Measurements from ENCODE around the gene SNAI3. TPM values are rescaled to one million over a fixed set of nuclear protein-coding genes. Genes with fewer than 3 reads are reported as not detected.

The SNAI3 gene
- polyA plus RNA-seq, 1 donor from 2014 or later = not detected

DNA sequence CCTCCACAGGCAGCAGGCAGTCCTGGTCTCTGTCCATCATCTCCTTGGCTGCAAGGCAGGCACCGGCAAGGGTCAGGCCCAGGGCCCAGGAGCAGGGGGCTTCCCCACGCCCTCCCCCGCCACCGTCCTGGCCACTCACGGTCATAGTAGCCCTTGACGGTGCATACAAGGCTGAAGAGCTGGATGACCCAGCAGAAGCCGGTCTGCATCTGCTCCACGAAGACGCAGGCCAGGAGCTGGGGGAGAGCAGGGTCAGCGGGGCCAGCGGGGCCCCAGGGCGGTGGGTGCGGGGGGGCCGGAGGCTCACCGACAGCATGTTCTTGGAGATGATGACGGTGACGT lies 40.1 kb upstream of the SNAI3 start:
- no peak overlapping the region for H3K4me3 ChIP-seq (ENCODE audit: low read length)

DNA sequence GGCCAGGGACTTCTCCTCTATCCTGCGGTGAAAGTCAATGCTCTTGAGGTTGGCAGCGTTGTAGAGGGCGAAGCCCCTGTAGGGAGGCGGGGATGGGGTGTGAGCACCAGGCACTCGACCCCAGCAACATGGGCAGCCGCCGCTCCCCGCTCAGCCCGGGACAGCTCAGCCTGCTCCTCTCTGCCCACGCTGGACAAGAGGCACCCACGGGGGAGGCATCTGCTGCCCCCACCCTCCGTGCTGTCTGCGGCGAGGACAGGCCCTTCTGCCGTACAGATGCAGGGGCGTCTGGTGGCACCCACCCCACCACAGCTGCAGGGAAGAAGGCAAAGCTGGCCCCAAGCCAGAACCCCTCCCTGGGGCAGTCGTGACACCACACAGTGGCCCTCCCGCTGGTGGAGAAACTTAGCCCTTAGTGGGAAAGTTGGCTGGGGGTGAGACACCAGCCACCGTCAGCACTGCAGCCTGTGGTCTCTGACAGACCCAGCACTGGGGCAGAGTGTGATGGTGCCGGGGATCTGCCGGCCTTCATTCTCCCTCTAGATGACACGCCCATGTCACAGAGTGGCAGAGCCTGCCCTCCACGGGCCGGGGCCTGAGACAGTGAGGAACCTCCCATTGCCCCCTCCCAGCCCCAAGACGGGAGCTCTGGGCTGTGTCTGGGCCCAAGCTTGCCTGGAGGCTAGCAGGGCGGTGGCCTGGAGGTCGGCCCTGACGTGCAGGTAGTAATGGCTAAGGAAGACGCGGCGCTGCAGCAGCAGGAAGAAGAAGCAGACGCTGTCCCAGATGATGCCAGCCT lies 39.5 kb upstream of the SNAI3 start:
- Histone ChIP-seq H4K20me1 (ENCODE audit: insufficient read depth) (no peaks in the 10 kb centered on the region), H3K9me3 (ENCODE audit: low read length) (no peaks in the 10 kb centered on the region), H3F3A (ENCODE audit: insufficient read depth, low read length, poor library complexity, severe bottlenecking) (no peaks in the 10 kb centered on the region), H3K27me3 (ENCODE audit: insufficient read depth, low read depth, low read length) (no peaks in the 10 kb centered on the region), H2AFZ (ENCODE audit: low read depth, low read length) (no peak overlapping the region), H3K79me2 (replicated peaks; ENCODE audit: insufficient read depth, low read length) (no peaks in the 10 kb centered on the region), H3K36me3 (ENCODE audit: insufficient read depth, low read length) (no peaks in the 10 kb centered on the region), H3K4me2 (ENCODE audit: low read length) (no peak overlapping the region), H3K9ac (ENCODE audit: low read length) (no peak overlapping the region), H3K4me3 (ENCODE audit: low read length) (no peak overlapping the region), H3K27ac (ENCODE audit: low read length) (no peak overlapping the region), H3K9me2 (ENCODE audit: insufficient read depth, low read length) (no peaks in the 10 kb centered on the region)
- TF ChIP-seq TAF1 (IDR thresholded peaks at IDR 0.05; ENCODE audit: low read depth) (no peak), EZH2 (IDR thresholded peaks at IDR 0.05; ENCODE audit: borderline replicate concordance, insufficient read depth, low read length, poor library complexity, severe bottlenecking) (no peak), POLR2AphosphoS5 (IDR thresholded peaks at IDR 0.05) (no peak)

More for the DNA sequence above, 40.1 kb upstream of the SNAI3 start:
- H3K27ac ChIP-seq (ENCODE audit: low read length) = no peak overlapping the region
- no peaks in the 10 kb centered on the region for H3F3A ChIP-seq (ENCODE audit: insufficient read depth, low read length, poor library complexity, severe bottlenecking)
- no peaks in the 10 kb centered on the region for H3K27me3 ChIP-seq (ENCODE audit: insufficient read depth, low read depth, low read length)
- no peak overlapping the region for H2AFZ ChIP-seq (ENCODE audit: low read depth, low read length)
- H3K9ac ChIP-seq (ENCODE audit: low read length) = no peak overlapping the region
- no peak overlapping the region for H3K4me2 ChIP-seq (ENCODE audit: low read length)
- TF ChIP-seq, protein P1, sequence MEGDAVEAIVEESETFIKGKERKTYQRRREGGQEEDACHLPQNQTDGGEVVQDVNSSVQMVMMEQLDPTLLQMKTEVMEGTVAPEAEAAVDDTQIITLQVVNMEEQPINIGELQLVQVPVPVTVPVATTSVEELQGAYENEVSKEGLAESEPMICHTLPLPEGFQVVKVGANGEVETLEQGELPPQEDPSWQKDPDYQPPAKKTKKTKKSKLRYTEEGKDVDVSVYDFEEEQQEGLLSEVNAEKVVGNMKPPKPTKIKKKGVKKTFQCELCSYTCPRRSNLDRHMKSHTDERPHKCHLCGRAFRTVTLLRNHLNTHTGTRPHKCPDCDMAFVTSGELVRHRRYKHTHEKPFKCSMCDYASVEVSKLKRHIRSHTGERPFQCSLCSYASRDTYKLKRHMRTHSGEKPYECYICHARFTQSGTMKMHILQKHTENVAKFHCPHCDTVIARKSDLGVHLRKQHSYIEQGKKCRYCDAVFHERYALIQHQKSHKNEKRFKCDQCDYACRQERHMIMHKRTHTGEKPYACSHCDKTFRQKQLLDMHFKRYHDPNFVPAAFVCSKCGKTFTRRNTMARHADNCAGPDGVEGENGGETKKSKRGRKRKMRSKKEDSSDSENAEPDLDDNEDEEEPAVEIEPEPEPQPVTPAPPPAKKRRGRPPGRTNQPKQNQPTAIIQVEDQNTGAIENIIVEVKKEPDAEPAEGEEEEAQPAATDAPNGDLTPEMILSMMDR (IDR thresholded peaks at IDR 0.05; ENCODE audit: poor library complexity, severe bottlenecking) = no peak
- H4K20me1 ChIP-seq (ENCODE audit: insufficient read depth) = no peaks in the 10 kb centered on the region
- H3K9me3 ChIP-seq (ENCODE audit: low read length) = no peaks in the 10 kb centered on the region
- no peaks in the 10 kb centered on the region for H3K36me3 ChIP-seq (ENCODE audit: insufficient read depth, low read length)
- H3K79me2 ChIP-seq (replicated peaks; ENCODE audit: insufficient read depth, low read length) = no peaks in the 10 kb centered on the region
- no peaks in the 10 kb centered on the region for H3K9me2 ChIP-seq (ENCODE audit: insufficient read depth, low read length)

DNA sequence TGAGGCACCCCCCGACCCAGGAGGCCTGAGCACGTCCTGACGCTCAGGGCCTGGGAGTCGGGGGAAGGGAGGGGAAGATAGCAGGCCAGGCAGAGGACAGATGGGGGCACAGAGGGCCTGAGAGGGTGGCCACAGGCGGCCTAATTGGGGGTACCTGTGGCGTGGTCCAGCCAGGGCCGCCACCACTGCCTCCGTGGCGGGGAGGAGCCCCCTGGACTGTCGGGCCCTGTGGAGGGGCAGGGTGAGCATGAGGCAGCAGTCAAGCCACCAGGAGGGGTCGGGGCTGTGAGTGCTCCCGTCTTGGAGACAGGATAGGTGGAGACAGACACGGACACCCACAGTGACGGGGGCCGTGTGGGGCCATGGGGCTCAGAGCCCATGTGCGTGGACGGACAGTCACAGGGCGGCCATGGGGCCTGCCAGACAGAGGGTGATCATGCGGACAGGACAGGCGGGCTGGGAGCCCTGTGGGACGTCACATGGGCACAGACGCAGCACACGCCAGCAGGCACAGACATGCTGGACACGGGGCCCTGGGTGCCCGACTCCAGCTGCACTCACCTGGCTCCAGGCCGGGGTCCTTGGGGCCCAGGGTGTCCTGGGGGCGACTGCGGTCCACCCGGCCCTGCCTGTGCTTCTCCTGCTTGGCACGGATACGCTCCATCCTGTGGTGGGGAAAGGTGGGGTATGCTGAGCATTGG lies 38.7 kb upstream of the SNAI3 start:
- H3F3A ChIP-seq (ENCODE audit: insufficient read depth, low read length, poor library complexity, severe bottlenecking) = no peaks in the 10 kb centered on the region
- TF ChIP-seq, protein P1 (IDR thresholded peaks at IDR 0.05; ENCODE audit: poor library complexity, severe bottlenecking) = no peak
- TF ChIP-seq POLR2AphosphoS5 (IDR thresholded peaks at IDR 0.05) = no peak
- no peak for TF ChIP-seq TAF1 (IDR thresholded peaks at IDR 0.05; ENCODE audit: low read depth)
- no peak for TF ChIP-seq EZH2 (IDR thresholded peaks at IDR 0.05; ENCODE audit: borderline replicate concordance, insufficient read depth, low read length, poor library complexity, severe bottlenecking)
- TF ChIP-seq SMC3 (conservative IDR thresholded peaks at IDR 0.05; ENCODE audit: poor library complexity) = no peak
- H3K36me3 ChIP-seq (ENCODE audit: insufficient read depth, low read length) = no peaks in the 10 kb centered on the region

More for the DNA sequence above, 38.7 kb upstream of the SNAI3 start:
- Histone ChIP-seq H3K4me2 (ENCODE audit: low read length) (no peak overlapping the region), H2AFZ (ENCODE audit: low read depth, low read length) (no peak overlapping the region), H3K4me3 (ENCODE audit: low read length) (no peak overlapping the region), H3K9ac (ENCODE audit: low read length) (no peak overlapping the region), H3K79me2 (replicated peaks; ENCODE audit: insufficient read depth, low read length) (no peaks in the 10 kb centered on the region), H4K20me1 (ENCODE audit: insufficient read depth) (no peaks in the 10 kb centered on the region), H3K9me2 (ENCODE audit: insufficient read depth, low read length) (no peaks in the 10 kb centered on the region), H3K9me3 (ENCODE audit: low read length) (no peaks in the 10 kb centered on the region), H3K27me3 (ENCODE audit: insufficient read depth, low read depth, low read length) (no peaks in the 10 kb centered on the region), H3K27ac (ENCODE audit: low read length) (no peak overlapping the region)
